ELR (cell line): ENCODE results near the gene GRM1.

Source experiments
- DNase-seq: peaks from one replicate; pipeline ENCODE4 v3.0.0-alpha.2; 2015; ENCODE audit warnings: low read depth

GRM1 gene

DNA sequence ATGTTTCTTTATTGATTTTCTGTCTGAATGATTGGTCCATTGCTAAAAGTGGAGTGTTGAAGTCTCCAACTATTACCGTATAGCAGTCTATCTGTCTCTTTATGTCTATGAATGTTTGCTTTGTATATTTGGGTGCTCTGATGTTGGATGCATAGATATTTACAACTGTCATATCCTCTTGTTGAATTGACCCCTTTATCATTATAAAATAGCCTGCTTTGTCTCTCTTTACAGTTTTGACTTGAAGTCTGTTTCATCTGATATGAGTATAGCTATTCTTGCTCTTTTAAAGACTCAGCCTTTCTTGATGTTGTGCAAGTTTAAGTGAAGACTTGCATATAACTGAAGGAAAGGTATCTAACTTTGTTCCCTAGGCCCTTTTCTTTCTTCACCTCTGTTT is 341.0 kb downstream of the GRM1 start:
- no peak for DNase-seq

GRCh38 chr6:146381486-146381885 is 352.6 kb downstream of the GRM1 start:
- DNase-seq, result peak; percentile 17

- no peak for DNase-seq
Measured at GRCh38 chr6:146388736-146389364, 360.0 kb downstream of the GRM1 start.

DNA sequence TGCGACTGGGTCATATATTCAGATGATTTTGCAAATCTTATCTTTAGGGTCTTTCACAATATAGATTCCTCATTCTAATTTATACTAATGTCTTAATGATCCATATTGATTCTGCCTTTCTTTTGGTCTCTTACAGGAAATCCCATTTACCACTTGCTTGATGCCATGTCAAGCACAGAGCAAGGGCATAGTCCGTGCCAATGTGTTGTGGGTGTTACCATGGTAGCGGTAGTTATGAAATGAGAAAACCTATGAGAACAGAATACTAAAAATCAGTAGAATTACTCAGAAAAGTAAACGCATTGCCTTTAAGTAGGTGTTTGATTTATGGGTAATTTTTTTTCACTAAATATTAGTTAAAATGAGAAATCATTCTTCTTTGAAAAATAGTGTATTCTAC is 360.9 kb downstream of the GRM1 start:
- DNase-seq, result no peak

- DNase-seq, result no peak
Measured at GRCh38 chr6:146397638-146398037, 368.8 kb downstream of the GRM1 start.

DNA sequence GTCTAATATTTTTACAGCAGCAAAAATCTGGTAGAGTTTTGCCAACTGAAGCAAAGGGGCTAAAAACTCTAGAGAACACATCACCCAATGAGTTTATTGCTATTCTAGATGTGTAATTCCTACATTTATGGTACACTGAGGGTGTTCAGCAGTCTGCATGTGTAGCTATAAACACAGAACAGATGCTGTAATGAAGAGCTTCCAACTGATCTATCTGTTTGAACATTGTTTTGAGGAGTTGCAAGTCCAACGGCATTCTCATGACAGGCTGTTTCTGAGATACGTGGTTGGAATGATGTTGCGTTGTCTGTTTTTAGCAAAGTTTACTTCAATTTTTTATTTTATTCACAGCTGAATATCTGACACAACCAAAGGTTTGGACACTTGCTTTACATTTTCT is 373.6 kb downstream of the GRM1 start:
- DNase-seq, result no peak

- DNase-seq, result no peak
Measured at GRCh38 chr6:146408583-146408982, 379.7 kb downstream of the GRM1 start.

GRCh38 chr6:146410851-146411595 is 382.2 kb downstream of the GRM1 start:
- DNase-seq, result no peak

DNA sequence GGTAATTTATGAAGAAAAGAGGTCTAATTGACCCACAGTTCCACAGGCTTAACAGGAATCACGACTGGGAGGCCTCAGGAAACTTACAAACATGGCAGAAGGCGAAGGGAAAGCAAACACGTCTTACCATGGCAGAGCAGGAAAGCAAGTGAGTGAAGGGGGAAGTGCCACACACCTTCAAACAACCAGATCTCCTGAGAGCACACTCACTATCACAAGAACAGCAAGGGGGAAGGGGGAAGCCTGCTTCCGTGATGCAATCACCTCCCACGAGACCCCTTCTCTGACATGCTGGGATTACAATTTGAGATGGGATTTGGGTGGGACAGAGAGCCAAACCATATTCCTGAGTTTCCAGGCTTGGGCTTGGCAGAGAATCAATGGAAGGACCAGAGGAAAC is 390.7 kb downstream of the GRM1 start:
- no peak for DNase-seq

- DNase-seq, result no peak
Measured at GRCh38 chr6:146420255-146420654, 391.4 kb downstream of the GRM1 start.

- DNase-seq, result no peak
Measured at GRCh38 chr6:146422789-146423375, 394.0 kb downstream of the GRM1 start.

DNA sequence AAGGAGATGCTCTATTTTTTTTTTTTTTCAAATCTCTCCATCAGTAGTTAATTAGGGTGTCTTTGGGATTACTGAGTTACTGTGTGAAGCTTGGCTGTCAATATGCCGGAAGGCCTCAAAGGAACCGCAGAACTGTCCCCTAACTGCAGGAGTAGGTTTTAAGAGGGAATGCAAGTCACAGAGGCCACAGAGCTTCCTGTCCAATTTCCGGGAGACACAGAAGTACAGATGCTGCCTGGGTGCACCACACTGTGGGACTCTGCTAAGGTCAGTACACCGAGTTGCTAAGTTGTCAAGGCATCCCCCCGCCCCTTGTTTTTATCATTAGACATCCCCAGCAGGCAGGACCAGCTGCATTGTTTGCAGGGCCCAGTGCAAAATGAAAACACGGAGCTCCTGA is 394.6 kb downstream of the GRM1 start:
- DNase-seq, result no peak

- no peak for DNase-seq
Measured at GRCh38 chr6:146426516-146426915, 397.7 kb downstream of the GRM1 start.

GRCh38 chr6:146429831-146430230 is 401.0 kb downstream of the GRM1 start:
- DNase-seq, result no peak

DNA sequence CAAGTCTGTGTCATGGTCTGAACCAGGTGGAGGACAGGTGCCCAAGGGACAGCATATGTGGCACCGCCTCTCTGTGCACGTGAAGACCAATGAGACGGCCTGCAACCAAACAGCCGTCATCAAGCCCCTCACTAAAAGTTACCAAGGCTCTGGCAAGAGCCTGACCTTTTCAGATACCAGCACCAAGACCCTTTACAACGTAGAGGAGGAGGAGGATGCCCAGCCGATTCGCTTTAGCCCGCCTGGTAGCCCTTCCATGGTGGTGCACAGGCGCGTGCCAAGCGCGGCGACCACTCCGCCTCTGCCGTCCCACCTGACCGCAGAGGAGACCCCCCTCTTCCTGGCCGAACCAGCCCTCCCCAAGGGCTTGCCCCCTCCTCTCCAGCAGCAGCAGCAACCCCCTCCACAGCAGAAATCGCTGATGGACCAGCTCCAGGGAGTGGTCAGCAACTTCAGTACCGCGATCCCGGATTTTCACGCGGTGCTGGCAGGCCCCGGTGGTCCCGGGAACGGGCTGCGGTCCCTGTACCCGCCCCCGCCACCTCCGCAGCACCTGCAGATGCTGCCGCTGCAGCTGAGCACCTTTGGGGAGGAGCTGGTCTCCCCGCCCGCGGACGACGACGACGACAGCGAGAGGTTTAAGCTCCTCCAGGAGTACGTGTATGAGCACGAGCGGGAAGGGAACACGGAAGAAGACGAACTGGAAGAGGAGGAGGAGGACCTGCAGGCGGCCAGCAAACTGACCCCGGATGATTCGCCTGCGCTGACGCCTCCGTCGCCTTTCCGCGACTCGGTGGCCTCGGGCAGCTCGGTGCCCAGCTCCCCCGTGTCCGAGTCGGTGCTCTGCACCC is 405.2 kb downstream of the GRM1 start:
- peak; percentile 6 for DNase-seq

- DNase-seq, result no peak
Measured at GRCh38 chr6:146434732-146435390, 406.0 kb downstream of the GRM1 start.

- no peak for DNase-seq
Measured at GRCh38 chr6:146441907-146442306, 413.0 kb downstream of the GRM1 start.

GRCh38 chr6:146444189-146444588 is 415.3 kb downstream of the GRM1 start:
- DNase-seq, result no peak

- no peak for DNase-seq
Measured at GRCh38 chr6:146445233-146445632, 416.4 kb downstream of the GRM1 start.

DNA sequence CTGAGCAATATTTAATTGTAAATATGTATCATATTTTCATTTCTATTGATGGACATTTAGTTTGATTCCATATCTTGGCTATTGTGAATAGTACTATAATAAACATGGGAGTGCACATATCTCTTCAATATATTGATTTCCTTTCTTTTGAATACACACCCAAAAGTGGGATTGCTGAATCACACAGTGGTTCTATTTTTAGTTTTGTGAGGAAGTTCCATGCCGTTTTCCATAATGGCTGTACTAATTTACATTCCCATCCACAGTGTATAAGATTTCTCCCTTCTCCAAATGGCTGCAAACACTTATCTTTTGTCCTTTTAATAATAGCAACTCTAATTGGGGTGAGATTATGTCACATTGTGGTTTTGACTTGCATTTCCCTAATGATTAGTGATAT is 428.0 kb downstream of the GRM1 start:
- no peak for DNase-seq

- DNase-seq, result no peak
Measured at GRCh38 chr6:146460941-146461340, 432.1 kb downstream of the GRM1 start.
